Measurements from ENCODE around the gene LAMB1.

Gene LAMB1

GRCh38 chr7:108002726-108003598 lies at the start of gene LAMB1:
Gene LAMB1 (minus strand): TSS chr7:108003161. CDS start chr7:108002885, 276 bp downstream.
- H3K9me3 ChIP-seq (ENCODE audit: control insufficient read depth in 1 of 2, low read length in 2 of 2): no peaks in the 10 kb centered on the region
- H3K36me3 ChIP-seq (ENCODE audit: control insufficient read depth in 1 of 2, insufficient read depth in 2 of 2, low read length in 2 of 2): no peaks in the 10 kb centered on the region
- H3K27ac ChIP-seq (ENCODE audit: low read length): peak within 1 kb of the TSS; percentile 82
- H3K4me1 ChIP-seq (ENCODE audit: control insufficient read depth in 1 of 2, insufficient read depth in 2 of 2, low read length in 2 of 2): peaks cover 0 to 15% of the 10 kb centered on the region in 2 donors
- H3K4me3 ChIP-seq (ENCODE audit: low read depth in 1 of 2, low read length in 2 of 2): peak within 1 kb of the TSS; percentile 78 to 86
- peaks cover 4% of the 10 kb centered on the region for H3K27me3 ChIP-seq (ENCODE audit: low read depth, low read length)

DNA sequence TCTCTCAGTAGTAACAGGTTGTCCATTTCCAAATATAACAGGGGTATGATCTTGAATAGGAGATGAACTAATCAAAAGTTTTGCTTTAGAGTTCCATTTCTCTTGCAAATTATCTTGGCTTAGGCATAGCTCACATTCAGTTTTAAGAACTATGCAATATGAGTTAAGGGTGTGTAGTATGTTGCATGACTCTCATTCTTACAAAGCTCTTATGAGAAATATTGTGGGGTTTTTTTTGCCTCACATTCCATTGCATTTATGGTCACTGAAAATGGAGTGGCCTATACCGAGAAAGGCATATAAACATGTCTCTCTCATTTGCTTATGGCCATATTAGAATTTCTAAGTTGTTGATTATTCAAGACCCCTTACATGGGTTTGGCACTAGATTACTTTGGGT lies 48.5 kb upstream of the LAMB1 start:
- no peaks in the 10 kb centered on the region for H3K9me3 ChIP-seq (ENCODE audit: control insufficient read depth in 1 of 2, low read length in 2 of 2)
- H3K36me3 ChIP-seq (ENCODE audit: control insufficient read depth in 1 of 2, insufficient read depth in 2 of 2, low read length in 2 of 2): no peaks in the 10 kb centered on the region
- no peaks in the 10 kb centered on the region for H3K4me1 ChIP-seq (ENCODE audit: control insufficient read depth in 1 of 2, insufficient read depth in 2 of 2, low read length in 2 of 2)
- no peak overlapping the region for H3K27ac ChIP-seq (ENCODE audit: low read length)
- H3K27me3 ChIP-seq (ENCODE audit: low read depth, low read length): no peaks in the 10 kb centered on the region
- H3K4me3 ChIP-seq (ENCODE audit: low read depth in 1 of 2, low read length in 2 of 2): no peak overlapping the region

GRCh38 chr7:108049962-108050361 lies 47.0 kb upstream of the LAMB1 start:
- H3K27me3 ChIP-seq (ENCODE audit: low read depth, low read length): no peaks in the 10 kb centered on the region
- no peaks in the 10 kb centered on the region for H3K9me3 ChIP-seq (ENCODE audit: control insufficient read depth in 1 of 2, low read length in 2 of 2)
- H3K36me3 ChIP-seq (ENCODE audit: control insufficient read depth in 1 of 2, insufficient read depth in 2 of 2, low read length in 2 of 2): no peaks in the 10 kb centered on the region
- no peak overlapping the region for H3K4me3 ChIP-seq (ENCODE audit: low read depth in 1 of 2, low read length in 2 of 2)
- no peak overlapping the region for H3K27ac ChIP-seq (ENCODE audit: low read length)
- H3K4me1 ChIP-seq (ENCODE audit: control insufficient read depth in 1 of 2, insufficient read depth in 2 of 2, low read length in 2 of 2): peaks cover 0 to 6% of the 10 kb centered on the region in 2 donors

GRCh38 chr7:108048422-108048821 lies 45.5 kb upstream of the LAMB1 start:
- Histone ChIP-seq H3K27ac (ENCODE audit: low read length) (no peak overlapping the region), H3K9me3 (ENCODE audit: control insufficient read depth in 1 of 2, low read length in 2 of 2) (no peaks in the 10 kb centered on the region), H3K4me1 (ENCODE audit: control insufficient read depth in 1 of 2, insufficient read depth in 2 of 2, low read length in 2 of 2) (peaks cover 0 to 6% of the 10 kb centered on the region in 2 donors), H3K36me3 (ENCODE audit: control insufficient read depth in 1 of 2, insufficient read depth in 2 of 2, low read length in 2 of 2) (no peaks in the 10 kb centered on the region), H3K27me3 (ENCODE audit: low read depth, low read length) (no peaks in the 10 kb centered on the region), H3K4me3 (ENCODE audit: low read depth in 1 of 2, low read length in 2 of 2) (no peak overlapping the region)

- no peak overlapping the region for H3K27ac ChIP-seq (ENCODE audit: low read length)
- H3K4me3 ChIP-seq (ENCODE audit: low read depth in 1 of 2, low read length in 2 of 2): no peak overlapping the region
- no peaks in the 10 kb centered on the region for H3K9me3 ChIP-seq (ENCODE audit: control insufficient read depth in 1 of 2, low read length in 2 of 2)
- peaks cover 0 to 6% of the 10 kb centered on the region in 2 donors for H3K4me1 ChIP-seq (ENCODE audit: control insufficient read depth in 1 of 2, insufficient read depth in 2 of 2, low read length in 2 of 2)
- H3K27me3 ChIP-seq (ENCODE audit: low read depth, low read length): no peaks in the 10 kb centered on the region
- no peaks in the 10 kb centered on the region for H3K36me3 ChIP-seq (ENCODE audit: control insufficient read depth in 1 of 2, insufficient read depth in 2 of 2, low read length in 2 of 2)
These were observed 44.1 kb upstream of the LAMB1 start for GRCh38 chr7:108046952-108047506.

GRCh38 chr7:108045669-108046068 lies 42.7 kb upstream of the LAMB1 start:
- Histone ChIP-seq H3K27ac (ENCODE audit: low read length) (no peak overlapping the region), H3K9me3 (ENCODE audit: control insufficient read depth in 1 of 2, low read length in 2 of 2) (no peaks in the 10 kb centered on the region), H3K27me3 (ENCODE audit: low read depth, low read length) (no peaks in the 10 kb centered on the region), H3K4me1 (ENCODE audit: control insufficient read depth in 1 of 2, insufficient read depth in 2 of 2, low read length in 2 of 2) (peaks cover 0 to 6% of the 10 kb centered on the region in 2 donors), H3K36me3 (ENCODE audit: control insufficient read depth in 1 of 2, insufficient read depth in 2 of 2, low read length in 2 of 2) (no peaks in the 10 kb centered on the region), H3K4me3 (ENCODE audit: low read depth in 1 of 2, low read length in 2 of 2) (no peak overlapping the region)

DNA sequence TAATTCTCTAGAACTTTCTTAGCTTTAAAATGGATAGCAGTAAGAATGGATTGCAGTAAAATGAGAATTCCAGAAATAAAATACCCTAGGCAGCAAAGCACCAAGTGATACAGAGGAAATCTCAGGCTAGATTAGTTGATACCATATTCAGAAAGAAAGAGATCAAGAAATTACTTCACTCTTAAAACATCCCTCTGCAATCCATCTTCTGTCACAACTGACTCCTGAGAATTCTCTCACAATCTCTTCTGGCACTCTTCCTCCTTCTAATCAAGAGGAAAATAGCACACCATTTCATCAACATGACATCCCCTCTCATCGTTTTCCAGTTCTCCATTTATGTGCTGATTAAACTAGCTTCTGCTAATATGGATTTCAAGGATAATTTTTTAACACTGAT lies 42.2 kb upstream of the LAMB1 start:
- H3K27ac ChIP-seq (ENCODE audit: low read length): no peak overlapping the region
- H3K4me1 ChIP-seq (ENCODE audit: control insufficient read depth in 1 of 2, insufficient read depth in 2 of 2, low read length in 2 of 2): peaks cover 0 to 6% of the 10 kb centered on the region in 2 donors
- no peaks in the 10 kb centered on the region for H3K27me3 ChIP-seq (ENCODE audit: low read depth, low read length)
- no peak overlapping the region for H3K4me3 ChIP-seq (ENCODE audit: low read depth in 1 of 2, low read length in 2 of 2)
- H3K9me3 ChIP-seq (ENCODE audit: control insufficient read depth in 1 of 2, low read length in 2 of 2): no peaks in the 10 kb centered on the region
- no peaks in the 10 kb centered on the region for H3K36me3 ChIP-seq (ENCODE audit: control insufficient read depth in 1 of 2, insufficient read depth in 2 of 2, low read length in 2 of 2)

DNA sequence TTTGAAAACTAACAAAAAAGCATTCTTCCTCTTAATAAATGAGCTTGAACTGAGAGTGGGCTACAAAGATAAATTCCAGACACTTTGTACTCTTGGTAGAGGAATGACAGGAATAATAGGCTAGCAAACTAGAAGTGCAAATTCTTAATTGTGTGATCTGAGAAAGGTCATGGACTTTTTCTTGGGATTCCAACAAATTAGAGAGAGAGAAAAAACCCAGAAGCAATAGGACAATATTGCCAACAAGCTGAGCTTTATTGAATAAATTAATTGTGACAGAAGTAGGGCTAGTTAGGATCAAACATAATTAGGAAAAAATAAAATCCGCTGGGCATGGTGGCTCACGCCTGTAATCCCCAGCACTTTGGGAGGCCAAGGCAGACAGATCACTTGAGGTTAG lies 41.4 kb upstream of the LAMB1 start:
- no peak overlapping the region for H3K27ac ChIP-seq (ENCODE audit: low read length)
- no peaks in the 10 kb centered on the region for H3K36me3 ChIP-seq (ENCODE audit: control insufficient read depth in 1 of 2, insufficient read depth in 2 of 2, low read length in 2 of 2)
- no peaks in the 10 kb centered on the region for H3K27me3 ChIP-seq (ENCODE audit: low read depth, low read length)
- H3K4me3 ChIP-seq (ENCODE audit: low read depth in 1 of 2, low read length in 2 of 2): no peak overlapping the region
- H3K4me1 ChIP-seq (ENCODE audit: control insufficient read depth in 1 of 2, insufficient read depth in 2 of 2, low read length in 2 of 2): peaks cover 0 to 6% of the 10 kb centered on the region in 2 donors
- H3K9me3 ChIP-seq (ENCODE audit: control insufficient read depth in 1 of 2, low read length in 2 of 2): no peaks in the 10 kb centered on the region

- Histone ChIP-seq H3K9me3 (ENCODE audit: control insufficient read depth in 1 of 2, low read length in 2 of 2) (no peaks in the 10 kb centered on the region), H3K27ac (ENCODE audit: low read length) (no peak overlapping the region), H3K27me3 (ENCODE audit: low read depth, low read length) (no peaks in the 10 kb centered on the region), H3K4me3 (ENCODE audit: low read depth in 1 of 2, low read length in 2 of 2) (no peak overlapping the region), H3K4me1 (ENCODE audit: control insufficient read depth in 1 of 2, insufficient read depth in 2 of 2, low read length in 2 of 2) (no peaks in the 10 kb centered on the region), H3K36me3 (ENCODE audit: control insufficient read depth in 1 of 2, insufficient read depth in 2 of 2, low read length in 2 of 2) (no peaks in the 10 kb centered on the region)
These were observed 36.0 kb upstream of the LAMB1 start for GRCh38 chr7:108038986-108039385.

GRCh38 chr7:108037741-108038140 lies 34.8 kb upstream of the LAMB1 start:
- Histone ChIP-seq H3K4me1 (ENCODE audit: control insufficient read depth in 1 of 2, insufficient read depth in 2 of 2, low read length in 2 of 2) (no peaks in the 10 kb centered on the region), H3K27me3 (ENCODE audit: low read depth, low read length) (no peaks in the 10 kb centered on the region), H3K36me3 (ENCODE audit: control insufficient read depth in 1 of 2, insufficient read depth in 2 of 2, low read length in 2 of 2) (no peaks in the 10 kb centered on the region), H3K27ac (ENCODE audit: low read length) (no peak overlapping the region), H3K4me3 (ENCODE audit: low read depth in 1 of 2, low read length in 2 of 2) (no peak overlapping the region), H3K9me3 (ENCODE audit: control insufficient read depth in 1 of 2, low read length in 2 of 2) (no peaks in the 10 kb centered on the region)

- H3K27me3 ChIP-seq (ENCODE audit: low read depth, low read length): no peaks in the 10 kb centered on the region
- no peak overlapping the region for H3K27ac ChIP-seq (ENCODE audit: low read length)
- no peaks in the 10 kb centered on the region for H3K4me1 ChIP-seq (ENCODE audit: control insufficient read depth in 1 of 2, insufficient read depth in 2 of 2, low read length in 2 of 2)
- no peaks in the 10 kb centered on the region for H3K36me3 ChIP-seq (ENCODE audit: control insufficient read depth in 1 of 2, insufficient read depth in 2 of 2, low read length in 2 of 2)
- H3K9me3 ChIP-seq (ENCODE audit: control insufficient read depth in 1 of 2, low read length in 2 of 2): no peaks in the 10 kb centered on the region
- H3K4me3 ChIP-seq (ENCODE audit: low read depth in 1 of 2, low read length in 2 of 2): no peak overlapping the region
These were observed 34.2 kb upstream of the LAMB1 start for GRCh38 chr7:108037140-108037539.

Measured in muscle layer of duodenum (tissue), 2 donors.